HepG2 (cell line): ENCODE data around the gene C6orf136. TPM values are rescaled to one million over a fixed set of nuclear protein-coding genes. Genes with fewer than 3 reads are reported as not detected.
A peak's percentile ranks its signal among the peaks of the same experiment; 100 is the strongest.

Experiments
- ATF7-NPFF ChIP-seq: sonication (generic); formaldehyde crosslinking; IDR thresholded peaks from 2 replicates; pipeline ENCODE4 v1.8.1; 2023; ENCODE audit warnings: mild to moderate bottlenecking, low read depth, missing genetic modification reagents, moderate library complexity
- CEBPG ChIP-seq: IDR thresholded peaks from 2 replicates; pipeline ENCODE4 v1.6.1; 2016
- DBP ChIP-seq: sonication (generic); formaldehyde crosslinking; IDR thresholded peaks from 2 replicates; pipeline ENCODE4 v1.4.0; 2020; ENCODE audit warnings: missing genetic modification reagents; ENCODE audit errors: not compliant biosample characterization
- E2F1 ChIP-seq: sonication (generic); formaldehyde crosslinking; IDR thresholded peaks from 2 replicates; pipeline ENCODE4 v1.5.0; 2020; ENCODE audit warnings: missing genetic modification reagents
- ETV5 ChIP-seq: IDR thresholded peaks from 2 replicates; pipeline ENCODE4 v1.6.1; 2018; ENCODE audit warnings: missing biosample characterization, missing genetic modification reagents, inconsistent platforms, borderline replicate concordance
- ETV6 ChIP-seq: sonication (generic); formaldehyde crosslinking; conservative IDR thresholded peaks from 2 replicates; pipeline ENCODE4 v1.4.0; 2020; ENCODE audit warnings: missing genetic modification reagents
- FOXP4 ChIP-seq: sonication (generic); formaldehyde crosslinking; IDR thresholded peaks from 2 replicates; pipeline ENCODE4 v1.4.0; 2020; ENCODE audit warnings: missing genetic modification reagents
- HIVEP1 ChIP-seq: sonication (generic); formaldehyde crosslinking; IDR thresholded peaks from 2 replicates; pipeline ENCODE4 v1.4.0; 2020; ENCODE audit warnings: mild to moderate bottlenecking, missing genetic modification reagents
- MAFK ChIP-seq, 2 experiments: IDR thresholded peaks in 1 of 2; conservative IDR thresholded peaks in 1 of 2; 2 replicates each; pipeline ENCODE4 v1.6.1; 2011; ENCODE audit warnings: improper control_type of control experiment in 2 of 2, low read length in 2 of 2
- POLR2A ChIP-seq, 2 experiments: IDR thresholded peaks; 2 replicates each; pipeline ENCODE4 v1.6.1; 2011; ENCODE audit warnings: low read depth in 2 of 2, low read length in 2 of 2, mild to moderate bottlenecking in 1 of 2, moderate library complexity in 1 of 2; ENCODE audit not compliant: insufficient read depth in 1 of 2
- PRDM4 ChIP-seq: sonication (generic); formaldehyde crosslinking; IDR thresholded peaks from 2 replicates; pipeline ENCODE4 v1.9.0; 2021; ENCODE audit warnings: missing genetic modification reagents, borderline replicate concordance
- RFX5 ChIP-seq: IDR thresholded peaks from 2 replicates; pipeline ENCODE4 v1.6.1; 2011; ENCODE audit warnings: low read depth, low read length, improper control_type of control experiment
- TBX3 ChIP-seq: fragments of 450-650 bp; IDR thresholded peaks from 2 replicates; pipeline ENCODE4 v1.6.1; 2017; ENCODE audit warnings: antibody characterized with exemption, mild to moderate bottlenecking, inconsistent platforms, borderline replicate concordance
- TFDP1 ChIP-seq: IDR thresholded peaks from 2 replicates; pipeline ENCODE4 v1.6.1; 2016; ENCODE audit warnings: missing compliant biosample characterization, missing genetic modification reagents, borderline replicate concordance
- ZBTB46 ChIP-seq: sonication (generic); formaldehyde crosslinking; IDR thresholded peaks from 2 replicates; pipeline ENCODE4 v1.4.0; 2020; ENCODE audit warnings: mild to moderate bottlenecking, missing genetic modification reagents, borderline replicate concordance
- ZFX ChIP-seq: sonication (generic); formaldehyde crosslinking; IDR thresholded peaks from 2 replicates; pipeline ENCODE4 v1.4.0; 2020; ENCODE audit warnings: mild to moderate bottlenecking, low read depth, missing genetic modification reagents, moderate library complexity
- ZMAT5 ChIP-seq: sonication (generic); formaldehyde crosslinking; IDR thresholded peaks from 2 replicates; pipeline ENCODE4 v1.5.0; 2020; ENCODE audit warnings: mild to moderate bottlenecking, low read depth, missing genetic modification reagents, borderline replicate concordance
- ZNF230 ChIP-seq: sonication (generic); formaldehyde crosslinking; IDR thresholded peaks from 2 replicates; pipeline ENCODE4 v1.4.0; 2020; ENCODE audit warnings: mild to moderate bottlenecking, missing genetic modification reagents
- ZNF354B ChIP-seq: sonication (generic); formaldehyde crosslinking; IDR thresholded peaks from 2 replicates; pipeline ENCODE4 v1.8.0; 2022; ENCODE audit warnings: mild to moderate bottlenecking, missing genetic modification reagents
- polyA plus RNA-seq, 8 experiments: library from polyadenylated mRNA; depleted of rRNA in 3 of 8; stranded (reverse) in 7 of 8; unstranded in 1 of 8; fragments of >200 nt; fragmentation: Illumina TruSeq in 4 of 8; extraction: Trizol in 4 of 8; gene quantifications; 2 replicates each; pipeline versions ENCODE4 v1.2.1 to v1.2.3, GENCODE V29; 2011 to 2016; ENCODE audit warnings: low read depth in 4 of 8, missing spikeins in 1 of 8, mixed read lengths in 1 of 8; ENCODE audit not compliant: insufficient read depth in 1 of 8
- total RNA-seq, 5 experiments: library from RNA; depleted of rRNA; stranded (reverse); fragments of >200 nt; fragmentation: Illumina TruSeq; extraction: Trizol; gene quantifications; 2 replicates each; pipeline ENCODE4 v1.2.3, GENCODE V29; 2016; ENCODE audit warnings: low read depth in 1 of 5

The C6orf136 gene
- total and polyA plus RNA-seq, 2 of the 13 experiments (the other 11 are each of a cell fraction or from before 2014, with no cell fraction given) = 12.0 to 26.2 TPM

GRCh38 chr6:30617565-30618269, 29.2 kb upstream of the C6orf136 start, which contains the start of gene MRPS18B (continued):
- TF ChIP-seq MAFK (conservative IDR thresholded peaks at IDR 0.05 in 1 of 2, IDR thresholded peaks at IDR 0.05 in 1 of 2; ENCODE audit: low read length in 2 of 2) (peak; percentile 57 to 60), ZFX (CRISPR knock-in tag) (peak; percentile 69), ETV6 (no peak; the same call in 1 of the 2 replicates), ZMAT5 (CRISPR knock-in tag) (no peak), TBX3 (no peak), RFX5 (no peak), POLR2A (IDR thresholded peaks at IDR 0.05; ENCODE audit: insufficient read depth in 1 of 2, low read depth in 2 of 2, low read length in 2 of 2) (peak; percentile 87 to 95), E2F1 (no peak; the same call in 1 of the 2 replicates), FOXP4 (CRISPR knock-in tag) (no peak), HIVEP1 (CRISPR knock-in tag) (peak; percentile 76), ZNF230 (CRISPR knock-in tag) (no peak), ETV5 (CRISPR knock-in tag) (peak; percentile 87; the same call in 1 of the 2 replicates), TFDP1 (CRISPR knock-in tag) (peak; percentile 31; the same call in 1 of the 2 replicates), CEBPG (CRISPR knock-in tag) (peak; percentile 70), ZNF354B (CRISPR knock-in tag) (no peak), ZBTB46 (CRISPR knock-in tag) (no peak), DBP (no peak), ATF7-NPFF (CRISPR knock-in tag) (peak; percentile 73), PRDM4 (CRISPR knock-in tag) (no peak)
